GM18861 (cell line): ENCODE data around the gene SQSTM1.
"Not testable (repeated sequence)": the region's sequence is repeated elsewhere in the genome, so short reads cannot be mapped to it uniquely, and the experiment has no call there.

Source experiments
- ATAC-seq: cut with Tn5 transposase; IDR thresholded peaks from one replicate; pipeline ENCODE4 v1.9.1; 2021; ENCODE audit not compliant: unreplicated experiment

The SQSTM1 gene

GRCh38 chr5:179841621-179842020 lies 20.9 kb downstream of the SQSTM1 start:
- no peak for ATAC-seq

GRCh38 chr5:179852993-179853547 lies 32.4 kb downstream of the SQSTM1 start:
- peak; percentile 73 for ATAC-seq

GRCh38 chr5:179854356-179854755 lies 33.7 kb downstream of the SQSTM1 start:
- ATAC-seq: no peak

- peak; percentile 21 for ATAC-seq
These were observed 37.5 kb downstream of the SQSTM1 start for GRCh38 chr5:179858241-179858585.

GRCh38 chr5:179858586-179859427 lies 38.1 kb downstream of the SQSTM1 start, which contains the start of gene MRNIP:
TSS of gene MRNIP (minus strand) at chr5:179858817. CDS start at chr5:179858796, 21 bp downstream.
- peak; percentile 96 for ATAC-seq

GRCh38 chr5:179860301-179860700 lies 39.6 kb downstream of the SQSTM1 start:
- no peak for ATAC-seq

- no peak for ATAC-seq
These were observed 41.6 kb downstream of the SQSTM1 start for GRCh38 chr5:179862296-179862695.

- ATAC-seq: no peak
These were observed 42.2 kb downstream of the SQSTM1 start for GRCh38 chr5:179862891-179863290.

GRCh38 chr5:179863449-179864085 lies 42.9 kb downstream of the SQSTM1 start:
- no peak for ATAC-seq

GRCh38 chr5:179864686-179865085 lies 44.0 kb downstream of the SQSTM1 start:
- no peak for ATAC-seq

- no peak for ATAC-seq
These were observed 45.0 kb downstream of the SQSTM1 start for GRCh38 chr5:179865491-179866240.

GRCh38 chr5:179866241-179867078 lies 45.8 kb downstream of the SQSTM1 start:
- ATAC-seq: no peak

- no peak for ATAC-seq
These were observed 46.4 kb downstream of the SQSTM1 start for GRCh38 chr5:179867079-179867465.

- ATAC-seq: no peak
These were observed 46.8 kb downstream of the SQSTM1 start for GRCh38 chr5:179867476-179867875.

GRCh38 chr5:179868541-179868940 lies 47.8 kb downstream of the SQSTM1 start:
- ATAC-seq: no peak

- no peak for ATAC-seq
These were observed 48.4 kb downstream of the SQSTM1 start for GRCh38 chr5:179869101-179869500.

- ATAC-seq: no peak
These were observed 49.1 kb downstream of the SQSTM1 start for GRCh38 chr5:179869641-179870402.

- ATAC-seq: no peak
These were observed 49.7 kb downstream of the SQSTM1 start for GRCh38 chr5:179870403-179870903.

- ATAC-seq: no peak
These were observed 50.2 kb downstream of the SQSTM1 start for GRCh38 chr5:179870952-179871351.

GRCh38 chr5:179871533-179871932 lies 50.8 kb downstream of the SQSTM1 start:
- ATAC-seq: not testable (repeated sequence)
